Heart left ventricle (tissue), 13 donors: ENCODE measurements around the gene SLC6A7.

ENCODE experiments used
- CTCF ChIP-seq, 12 donors: fragments of 200-600 bp; sonication (generic) in 4 of 12; IDR thresholded peaks; one replicate each; pipeline versions ENCODE4 v1.5.0 to v1.8.0; 2018 to 2022; ENCODE audit warnings: antibody characterized with exemption in 12 of 12, mild to moderate bottlenecking in 5 of 12
- POLR2A ChIP-seq, 2 donors: fragments of 450-650 bp; IDR thresholded peaks; one replicate each; pipeline ENCODE4 v1.6.1; 2017; ENCODE audit warnings: antibody characterized with exemption in 2 of 2, mild to moderate bottlenecking in 2 of 2, moderate library complexity in 2 of 2
- donor health status: ischemic (EF 13 %, LVEDD 7.1; RV severe dilation, severe dysfunction).
- donor health status: DM: no; HTN: yes; CAD: no.
- donor health status: DM: no; HTN: no; CAD: no.
- donor health status: ischemic (EF 25% LVEDD 6.9; RV normal size, moderate dysfunction).
- donor health status: ischemic (EF 25% LVEDD 5.7; RV mildly dilated, moderate dysfunction).
- donor health status: ischemic (EF 35%, LVEDD 5.7; RV mildly dilated, moderate dysfunction).
- donor health status: nonischemic (EF 11% LVEDD 7.7; RV severe dilation, severe dysfunction).
- donor health status: DM: yes; HTN: yes; CAD: no.
- donor health status: PGD.
- donor health status: ischemic (EF 29% LVEDD 5.4; RV normal size, mild dysfunction).
- donor health status: nonischemic (EF 23%, LVEDD 6.1; RV moderate dilation, normal function).

GRCh38 chr5:150184990-150185912 is 4.6 kb upstream of the SLC6A7 start:
- TF ChIP-seq CTCF (IDR thresholded peaks at IDR 0.05) (no peak), POLR2A (IDR thresholded peaks at IDR 0.05) (no peak)
